K562 (cell line): ENCODE measurements around the gene RERE. TPM values are rescaled to one million over a fixed set of nuclear protein-coding genes. Genes with fewer than 3 reads are reported as not detected.

ENCODE experiments used
- HNRNPUL1 ChIP-seq: fragments of 200-400 bp; formaldehyde crosslinking; IDR thresholded peaks from 2 replicates; pipeline ENCODE4 v1.6.1; 2017; ENCODE audit warnings: low read length
- HSF4 ChIP-seq: fragments of 250-450 bp; sonication (Bioruptor Pico); IDR thresholded peaks from 2 replicates; pipeline ENCODE4 v2.1.2; 2022; ENCODE audit warnings: mild to moderate bottlenecking, moderate library complexity, borderline replicate concordance
- NFE2 ChIP-seq: IDR thresholded peaks from 2 replicates; pipeline ENCODE4 v1.6.1; 2014; ENCODE audit warnings: antibody characterized with exemption, low read depth
- NFIC ChIP-seq: fragments of 450-650 bp; IDR thresholded peaks from 2 replicates; pipeline ENCODE4 v1.6.1; 2017; ENCODE audit warnings: mild to moderate bottlenecking, inconsistent platforms
- NR2C1 ChIP-seq, 2 experiments: fragments of 450-650 bp; IDR thresholded peaks; 2 replicates each; pipeline ENCODE4 v1.6.1; 2017; ENCODE audit warnings: mild to moderate bottlenecking in 2 of 2, antibody characterized with exemption in 1 of 2, inconsistent platforms in 1 of 2, missing compliant biosample characterization in 1 of 2, missing genetic modification characterization in 1 of 2
- POLR3G ChIP-seq: IDR thresholded peaks from 2 replicates; pipeline ENCODE4 v1.6.1; 2011; ENCODE audit not compliant: insufficient read length, insufficient replicate concordance; ENCODE audit errors: extremely low read depth
- XRCC4 ChIP-seq: IDR thresholded peaks from one replicate; pipeline ENCODE4 v1.6.1; 2011; ENCODE audit not compliant: insufficient read depth, insufficient read length; ENCODE audit errors: extremely low read depth
- ZC3H4 ChIP-seq: sonication (generic); formaldehyde crosslinking; IDR thresholded peaks from 2 replicates; pipeline ENCODE4 v1.9.0; 2021; ENCODE audit warnings: missing genetic modification reagents, borderline replicate concordance
- ZC3H8 ChIP-seq: fragments of 450-650 bp; IDR thresholded peaks from 2 replicates; pipeline ENCODE4 v1.6.1; 2017
- ZNF41 ChIP-seq: fragments of 250-450 bp; sonication (Bioruptor Pico); conservative IDR thresholded peaks from 2 replicates; pipeline ENCODE4 v1.4.0; 2020; ENCODE audit warnings: mild to moderate bottlenecking
- ZSCAN29 ChIP-seq: fragments of 450-650 bp; IDR thresholded peaks from 2 replicates; pipeline ENCODE4 v1.6.1; 2017
- polyA plus RNA-seq, 8 experiments: library from polyadenylated mRNA; depleted of rRNA in 4 of 8; stranded (reverse) in 5 of 8; unstranded in 3 of 8; fragments of >200 nt; fragmentation: Nextera tagmentation in 2 of 8; fragmentation: Illumina TruSeq in 1 of 8; extraction: Ambion mirVana in 2 of 8; extraction: Trizol in 1 of 8; gene quantifications; 2 replicates each; pipeline versions ENCODE4 v1.2.1 to v1.2.3, GENCODE V29; 2011 to 2014; ENCODE audit warnings: inconsistent platforms in 1 of 8, missing spikeins in 1 of 8
- total RNA-seq, 7 experiments: library from RNA; depleted of rRNA in 6 of 7; stranded (reverse); fragments of >200 nt in 6 of 7; fragmentation: Illumina TruSeq in 2 of 7; extraction: Trizol in 2 of 7; gene quantifications; 2 replicates each; pipeline versions ENCODE4 v1.2.1 to v1.2.3, GENCODE V29; 2011 to 2021; ENCODE audit warnings: low replicate concordance in 1 of 7
- TF ChIP-seq, protein P1 (sequence below): fragments of 450-650 bp; IDR thresholded peaks from 2 replicates; pipeline ENCODE4 v1.7.0; 2016; ENCODE audit warnings: borderline replicate concordance
- TF ChIP-seq, protein P2 (sequence below): sonication (generic); formaldehyde crosslinking; IDR thresholded peaks from 2 replicates; pipeline ENCODE4 v1.8.0; 2022; ENCODE audit warnings: mild to moderate bottlenecking, low read depth, missing genetic modification reagents
- TF ChIP-seq, protein P3 (sequence below): fragments of 450-650 bp; IDR thresholded peaks from one replicate; pipeline ENCODE4 v1.6.1; 2018; ENCODE audit warnings: mild to moderate bottlenecking, moderate library complexity; ENCODE audit not compliant: partially characterized antibody
- TF ChIP-seq, protein P4 (sequence below): fragments of 250-450 bp; sonication (Bioruptor Pico); IDR thresholded peaks from 2 replicates; pipeline ENCODE4 v1.8.0; 2021; ENCODE audit warnings: moderate library complexity, mild to moderate bottlenecking, inconsistent platforms
- TF ChIP-seq, protein P5 (sequence below): fragments of 450-650 bp; IDR thresholded peaks from 2 replicates; pipeline ENCODE4 v1.6.1; 2016; ENCODE audit warnings: antibody characterized with exemption
- TF ChIP-seq, protein P6 (sequence below): fragments of 450-650 bp; IDR thresholded peaks from 2 replicates; pipeline ENCODE4 v1.6.1; 2014; ENCODE audit warnings: low read depth, mild to moderate bottlenecking, moderate library complexity, borderline replicate concordance

The RERE gene
- total and polyA plus RNA-seq, 9 of the 15 experiments (the other 6 are each of a cell fraction or from before 2014, with no cell fraction given): 3.0 to 51.5 (median 13.4) TPM

DNA sequence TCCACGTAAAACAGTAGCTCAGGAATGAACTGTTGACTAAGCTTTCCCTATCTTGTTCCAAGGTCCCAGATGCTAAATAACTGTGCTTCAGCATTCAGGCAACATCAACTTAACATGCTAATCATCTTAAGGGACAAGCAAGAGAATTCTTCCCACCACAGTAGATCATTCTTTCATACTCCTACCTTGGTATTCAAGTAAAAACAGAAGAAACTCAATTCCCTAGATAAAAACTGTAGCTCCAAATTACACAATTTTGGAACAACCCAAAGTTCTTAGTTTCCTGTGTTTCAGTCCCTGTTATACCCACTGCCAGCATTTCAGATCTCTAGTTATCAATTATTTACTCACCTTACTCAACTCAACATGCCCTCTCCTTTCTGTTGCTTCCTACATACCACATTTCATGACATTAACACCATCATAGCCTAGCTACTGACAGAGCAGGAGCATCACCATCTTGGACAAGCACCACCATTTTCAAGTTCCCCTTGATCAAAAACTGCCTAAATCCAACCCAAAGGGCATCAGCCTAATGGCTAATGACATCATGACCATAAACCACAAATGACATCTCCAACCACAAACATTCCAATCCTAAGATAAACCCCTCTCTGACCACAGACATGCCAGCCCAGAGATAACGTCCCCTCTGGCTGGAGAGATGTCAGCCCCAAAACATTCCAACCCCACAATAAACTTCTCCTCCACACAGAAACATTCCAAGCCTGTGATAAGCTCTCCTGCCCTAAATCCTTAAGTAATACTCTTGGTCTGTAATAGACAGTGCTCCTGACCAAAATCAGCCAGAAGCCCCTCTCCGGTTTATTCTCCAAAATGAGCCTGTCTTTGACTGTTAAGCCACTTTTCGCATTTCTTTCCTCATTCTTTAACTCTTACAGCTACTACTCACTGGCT, 191.2 kb downstream of the RERE start (continued):
- TF ChIP-seq, protein P1, sequence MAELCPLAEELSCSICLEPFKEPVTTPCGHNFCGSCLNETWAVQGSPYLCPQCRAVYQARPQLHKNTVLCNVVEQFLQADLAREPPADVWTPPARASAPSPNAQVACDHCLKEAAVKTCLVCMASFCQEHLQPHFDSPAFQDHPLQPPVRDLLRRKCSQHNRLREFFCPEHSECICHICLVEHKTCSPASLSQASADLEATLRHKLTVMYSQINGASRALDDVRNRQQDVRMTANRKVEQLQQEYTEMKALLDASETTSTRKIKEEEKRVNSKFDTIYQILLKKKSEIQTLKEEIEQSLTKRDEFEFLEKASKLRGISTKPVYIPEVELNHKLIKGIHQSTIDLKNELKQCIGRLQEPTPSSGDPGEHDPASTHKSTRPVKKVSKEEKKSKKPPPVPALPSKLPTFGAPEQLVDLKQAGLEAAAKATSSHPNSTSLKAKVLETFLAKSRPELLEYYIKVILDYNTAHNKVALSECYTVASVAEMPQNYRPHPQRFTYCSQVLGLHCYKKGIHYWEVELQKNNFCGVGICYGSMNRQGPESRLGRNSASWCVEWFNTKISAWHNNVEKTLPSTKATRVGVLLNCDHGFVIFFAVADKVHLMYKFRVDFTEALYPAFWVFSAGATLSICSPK: no peak
- TF ChIP-seq, protein P2, sequence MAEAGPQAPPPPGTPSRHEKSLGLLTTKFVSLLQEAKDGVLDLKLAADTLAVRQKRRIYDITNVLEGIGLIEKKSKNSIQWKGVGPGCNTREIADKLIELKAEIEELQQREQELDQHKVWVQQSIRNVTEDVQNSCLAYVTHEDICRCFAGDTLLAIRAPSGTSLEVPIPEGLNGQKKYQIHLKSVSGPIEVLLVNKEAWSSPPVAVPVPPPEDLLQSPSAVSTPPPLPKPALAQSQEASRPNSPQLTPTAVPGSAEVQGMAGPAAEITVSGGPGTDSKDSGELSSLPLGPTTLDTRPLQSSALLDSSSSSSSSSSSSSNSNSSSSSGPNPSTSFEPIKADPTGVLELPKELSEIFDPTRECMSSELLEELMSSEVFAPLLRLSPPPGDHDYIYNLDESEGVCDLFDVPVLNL (CRISPR knock-in tag): no peak
- TF ChIP-seq NR2C1 (IDR thresholded peaks at IDR 0.05): no peak; the same call in 1 of the 2 replicates
- TF ChIP-seq NR2C1 (tag; IDR thresholded peaks at IDR 0.05): peak; percentile 44; the same call in 1 of the 2 replicates
- TF ChIP-seq HSF4 (CRISPR knock-in tag): no peak
- no peak for TF ChIP-seq ZSCAN29
- TF ChIP-seq, protein P3, sequence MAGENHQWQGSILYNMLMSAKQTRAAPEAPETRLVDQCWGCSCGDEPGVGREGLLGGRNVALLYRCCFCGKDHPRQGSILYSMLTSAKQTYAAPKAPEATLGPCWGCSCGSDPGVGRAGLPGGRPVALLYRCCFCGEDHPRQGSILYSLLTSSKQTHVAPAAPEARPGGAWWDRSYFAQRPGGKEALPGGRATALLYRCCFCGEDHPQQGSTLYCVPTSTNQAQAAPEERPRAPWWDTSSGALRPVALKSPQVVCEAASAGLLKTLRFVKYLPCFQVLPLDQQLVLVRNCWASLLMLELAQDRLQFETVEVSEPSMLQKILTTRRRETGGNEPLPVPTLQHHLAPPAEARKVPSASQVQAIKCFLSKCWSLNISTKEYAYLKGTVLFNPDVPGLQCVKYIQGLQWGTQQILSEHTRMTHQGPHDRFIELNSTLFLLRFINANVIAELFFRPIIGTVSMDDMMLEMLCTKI: no peak
- no peak for TF ChIP-seq ZC3H8
- TF ChIP-seq POLR3G: no peak
- TF ChIP-seq XRCC4: no peak
- TF ChIP-seq, protein P4, sequence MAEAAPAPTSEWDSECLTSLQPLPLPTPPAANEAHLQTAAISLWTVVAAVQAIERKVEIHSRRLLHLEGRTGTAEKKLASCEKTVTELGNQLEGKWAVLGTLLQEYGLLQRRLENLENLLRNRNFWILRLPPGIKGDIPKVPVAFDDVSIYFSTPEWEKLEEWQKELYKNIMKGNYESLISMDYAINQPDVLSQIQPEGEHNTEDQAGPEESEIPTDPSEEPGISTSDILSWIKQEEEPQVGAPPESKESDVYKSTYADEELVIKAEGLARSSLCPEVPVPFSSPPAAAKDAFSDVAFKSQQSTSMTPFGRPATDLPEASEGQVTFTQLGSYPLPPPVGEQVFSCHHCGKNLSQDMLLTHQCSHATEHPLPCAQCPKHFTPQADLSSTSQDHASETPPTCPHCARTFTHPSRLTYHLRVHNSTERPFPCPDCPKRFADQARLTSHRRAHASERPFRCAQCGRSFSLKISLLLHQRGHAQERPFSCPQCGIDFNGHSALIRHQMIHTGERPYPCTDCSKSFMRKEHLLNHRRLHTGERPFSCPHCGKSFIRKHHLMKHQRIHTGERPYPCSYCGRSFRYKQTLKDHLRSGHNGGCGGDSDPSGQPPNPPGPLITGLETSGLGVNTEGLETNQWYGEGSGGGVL (CRISPR knock-in tag): no peak
- TF ChIP-seq, protein P5, sequence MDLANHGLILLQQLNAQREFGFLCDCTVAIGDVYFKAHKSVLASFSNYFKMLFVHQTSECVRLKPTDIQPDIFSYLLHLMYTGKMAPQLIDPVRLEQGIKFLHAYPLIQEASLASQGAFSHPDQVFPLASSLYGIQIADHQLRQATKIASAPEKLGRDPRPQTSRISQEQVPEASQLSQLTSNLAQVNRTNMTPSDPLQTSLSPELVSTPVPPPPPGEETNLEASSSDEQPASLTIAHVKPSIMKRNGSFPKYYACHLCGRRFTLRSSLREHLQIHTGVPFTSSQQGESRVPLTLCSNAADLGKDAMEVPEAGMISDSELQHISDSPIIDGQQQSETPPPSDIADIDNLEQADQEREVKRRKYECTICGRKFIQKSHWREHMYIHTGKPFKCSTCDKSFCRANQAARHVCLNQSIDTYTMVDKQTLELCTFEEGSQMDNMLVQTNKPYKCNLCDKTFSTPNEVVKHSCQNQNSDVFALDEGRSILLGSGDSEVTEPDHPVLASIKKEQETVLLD: peak; percentile 67; the same call in 1 of the 2 replicates
- peak; percentile 70 for TF ChIP-seq NFIC
- TF ChIP-seq, protein P6, sequence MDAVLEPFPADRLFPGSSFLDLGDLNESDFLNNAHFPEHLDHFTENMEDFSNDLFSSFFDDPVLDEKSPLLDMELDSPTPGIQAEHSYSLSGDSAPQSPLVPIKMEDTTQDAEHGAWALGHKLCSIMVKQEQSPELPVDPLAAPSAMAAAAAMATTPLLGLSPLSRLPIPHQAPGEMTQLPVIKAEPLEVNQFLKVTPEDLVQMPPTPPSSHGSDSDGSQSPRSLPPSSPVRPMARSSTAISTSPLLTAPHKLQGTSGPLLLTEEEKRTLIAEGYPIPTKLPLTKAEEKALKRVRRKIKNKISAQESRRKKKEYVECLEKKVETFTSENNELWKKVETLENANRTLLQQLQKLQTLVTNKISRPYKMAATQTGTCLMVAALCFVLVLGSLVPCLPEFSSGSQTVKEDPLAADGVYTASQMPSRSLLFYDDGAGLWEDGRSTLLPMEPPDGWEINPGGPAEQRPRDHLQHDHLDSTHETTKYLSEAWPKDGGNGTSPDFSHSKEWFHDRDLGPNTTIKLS: no peak
- TF ChIP-seq ZC3H4: no peak
- no peak for TF ChIP-seq NFE2
- TF ChIP-seq HNRNPUL1: no peak
- TF ChIP-seq ZNF41: no peak; the same call in 1 of the 2 replicates
